ENCODE results near the gene NAV2.

Gene NAV2

DNA sequence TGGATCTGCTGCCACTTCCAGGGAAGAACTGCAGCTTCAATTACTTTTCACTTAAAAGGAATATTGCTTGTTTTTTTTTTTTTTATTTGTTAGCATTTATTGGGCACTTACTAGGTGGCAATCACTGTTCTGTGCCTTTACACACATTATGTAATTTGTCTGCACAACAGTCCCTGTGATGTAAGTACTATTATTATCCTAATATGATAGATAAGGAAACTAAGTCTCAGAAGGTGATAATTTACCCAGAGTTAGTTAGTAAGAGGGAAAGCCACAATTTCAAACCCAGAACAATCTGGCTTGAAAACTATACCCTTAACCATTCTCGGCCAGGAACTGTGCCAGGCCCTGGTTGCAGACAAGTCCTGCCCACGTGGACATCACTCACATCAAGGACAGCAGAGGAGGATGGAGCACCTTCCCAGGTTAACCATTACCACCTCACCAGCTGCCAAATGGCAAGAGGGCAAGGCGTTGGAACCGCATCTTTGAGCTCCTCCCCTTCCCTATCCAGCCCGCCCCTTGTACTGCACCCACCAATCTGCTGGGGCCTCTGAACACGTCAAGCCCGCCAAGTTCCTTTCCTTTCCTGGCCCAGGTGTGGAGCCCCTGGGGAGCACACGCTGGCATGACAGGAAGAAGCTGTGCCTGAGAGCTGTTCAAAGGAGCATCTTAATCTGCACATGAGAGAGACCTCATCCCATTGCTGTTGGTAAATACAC, 78.4 kb downstream of the NAV2 start:
- DNase-seq (ENCODE audit: low read depth): no peak
- H3K4me3 ChIP-seq (ENCODE audit: low read length): no peak overlapping the region
- TF ChIP-seq, protein P1, sequence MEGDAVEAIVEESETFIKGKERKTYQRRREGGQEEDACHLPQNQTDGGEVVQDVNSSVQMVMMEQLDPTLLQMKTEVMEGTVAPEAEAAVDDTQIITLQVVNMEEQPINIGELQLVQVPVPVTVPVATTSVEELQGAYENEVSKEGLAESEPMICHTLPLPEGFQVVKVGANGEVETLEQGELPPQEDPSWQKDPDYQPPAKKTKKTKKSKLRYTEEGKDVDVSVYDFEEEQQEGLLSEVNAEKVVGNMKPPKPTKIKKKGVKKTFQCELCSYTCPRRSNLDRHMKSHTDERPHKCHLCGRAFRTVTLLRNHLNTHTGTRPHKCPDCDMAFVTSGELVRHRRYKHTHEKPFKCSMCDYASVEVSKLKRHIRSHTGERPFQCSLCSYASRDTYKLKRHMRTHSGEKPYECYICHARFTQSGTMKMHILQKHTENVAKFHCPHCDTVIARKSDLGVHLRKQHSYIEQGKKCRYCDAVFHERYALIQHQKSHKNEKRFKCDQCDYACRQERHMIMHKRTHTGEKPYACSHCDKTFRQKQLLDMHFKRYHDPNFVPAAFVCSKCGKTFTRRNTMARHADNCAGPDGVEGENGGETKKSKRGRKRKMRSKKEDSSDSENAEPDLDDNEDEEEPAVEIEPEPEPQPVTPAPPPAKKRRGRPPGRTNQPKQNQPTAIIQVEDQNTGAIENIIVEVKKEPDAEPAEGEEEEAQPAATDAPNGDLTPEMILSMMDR (IDR thresholded peaks at IDR 0.05; ENCODE audit: insufficient read depth, low read depth, low read length, missing control alignments): no peak

DNA sequence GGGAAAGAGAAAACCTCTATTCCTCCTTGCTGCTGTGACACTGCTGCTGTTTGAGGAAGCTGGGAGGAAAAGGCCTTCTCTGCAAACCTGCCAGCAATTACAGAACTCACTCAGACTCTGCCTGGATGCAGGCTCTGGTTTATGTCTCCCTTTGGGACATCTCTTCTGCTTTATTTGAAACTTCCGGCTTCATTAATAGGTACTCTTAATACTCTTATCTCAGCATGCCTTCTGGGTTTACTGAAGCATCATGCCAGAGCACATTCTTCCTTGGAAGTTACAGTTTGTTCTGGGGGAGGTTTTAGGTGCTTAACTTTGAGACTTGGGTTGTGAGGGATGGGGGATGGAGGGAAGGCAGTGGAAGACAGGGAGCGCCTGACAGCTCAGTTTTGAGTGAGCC, 79.9 kb downstream of the NAV2 start:
- no peak overlapping the region for H3K4me3 ChIP-seq (ENCODE audit: low read length)
- TF ChIP-seq, protein P1 (IDR thresholded peaks at IDR 0.05; ENCODE audit: insufficient read depth, low read depth, low read length, missing control alignments): no peak
- DNase-seq (ENCODE audit: low read depth): no peak

DNA sequence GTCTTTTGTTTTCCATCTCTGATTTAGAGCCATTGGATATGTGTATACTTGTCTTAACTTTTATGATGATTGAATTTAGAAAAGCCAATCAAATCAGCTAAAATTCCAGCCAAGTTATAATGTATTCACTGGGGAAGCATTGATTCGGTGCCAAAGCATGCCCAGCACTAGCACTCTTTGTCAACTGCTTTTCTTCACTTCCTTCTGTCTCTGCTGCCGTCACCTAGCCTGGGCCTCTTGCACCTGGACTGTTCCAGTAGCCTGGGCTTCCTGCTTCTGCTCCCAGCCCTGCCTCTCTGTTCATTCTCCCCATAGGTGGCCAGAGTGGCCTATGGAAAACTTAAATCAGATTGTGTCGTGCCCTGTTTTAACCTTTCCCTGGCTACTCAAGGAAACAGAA, 80.7 kb downstream of the NAV2 start:
- TF ChIP-seq, protein P1 (IDR thresholded peaks at IDR 0.05; ENCODE audit: insufficient read depth, low read depth, low read length, missing control alignments): no peak

DNA sequence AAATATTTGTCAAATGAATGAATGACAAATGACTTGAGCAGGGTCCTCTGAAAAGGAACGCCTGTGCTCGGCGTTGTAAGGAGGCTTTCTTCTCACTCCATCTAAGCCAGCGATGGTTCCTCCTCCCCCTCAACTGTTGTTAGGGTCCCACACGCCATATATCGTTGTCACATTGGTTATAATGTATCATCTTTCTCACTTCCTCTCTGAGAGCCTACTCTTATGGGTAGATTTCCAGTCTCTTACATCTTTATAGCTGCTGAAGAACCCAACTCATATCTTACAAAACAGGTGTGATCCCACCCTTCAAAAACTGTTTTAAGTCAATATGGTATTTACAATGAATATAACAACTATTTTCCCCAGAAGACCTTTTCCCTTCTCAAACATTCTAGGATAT, 81.5 kb downstream of the NAV2 start:
- H3K4me3 ChIP-seq (ENCODE audit: low read length): no peak overlapping the region
- TF ChIP-seq, protein P1 (IDR thresholded peaks at IDR 0.05; ENCODE audit: insufficient read depth, low read depth, low read length, missing control alignments): no peak
- DNase-seq (ENCODE audit: low read depth): no peak

More for the DNA sequence above, 80.7 kb downstream of the NAV2 start:
- H3K4me3 ChIP-seq (ENCODE audit: low read length): no peak overlapping the region
- no peak for DNase-seq (ENCODE audit: low read depth)

DNA sequence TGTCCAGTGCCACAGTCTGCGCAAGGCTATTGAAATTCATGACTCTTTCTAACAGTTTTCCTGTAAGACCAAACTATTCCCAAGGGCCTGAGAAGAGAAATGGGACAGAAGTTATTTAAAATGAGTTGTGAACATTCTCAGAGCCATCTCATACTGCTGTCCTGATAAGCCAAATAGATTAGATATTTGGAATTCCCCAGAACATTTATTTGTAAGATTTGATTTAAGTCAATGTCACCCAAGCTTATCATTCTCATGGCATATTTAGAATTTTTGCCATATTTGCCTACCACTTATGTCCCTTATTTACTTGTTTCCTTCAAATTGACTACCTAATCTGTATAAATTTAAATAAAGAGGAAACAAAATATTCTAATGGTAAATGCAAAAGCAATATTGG, 82.4 kb downstream of the NAV2 start:
- TF ChIP-seq, protein P1 (IDR thresholded peaks at IDR 0.05; ENCODE audit: insufficient read depth, low read depth, low read length, missing control alignments): no peak
- DNase-seq (ENCODE audit: low read depth): no peak
- H3K4me3 ChIP-seq (ENCODE audit: low read length): no peak overlapping the region

DNA sequence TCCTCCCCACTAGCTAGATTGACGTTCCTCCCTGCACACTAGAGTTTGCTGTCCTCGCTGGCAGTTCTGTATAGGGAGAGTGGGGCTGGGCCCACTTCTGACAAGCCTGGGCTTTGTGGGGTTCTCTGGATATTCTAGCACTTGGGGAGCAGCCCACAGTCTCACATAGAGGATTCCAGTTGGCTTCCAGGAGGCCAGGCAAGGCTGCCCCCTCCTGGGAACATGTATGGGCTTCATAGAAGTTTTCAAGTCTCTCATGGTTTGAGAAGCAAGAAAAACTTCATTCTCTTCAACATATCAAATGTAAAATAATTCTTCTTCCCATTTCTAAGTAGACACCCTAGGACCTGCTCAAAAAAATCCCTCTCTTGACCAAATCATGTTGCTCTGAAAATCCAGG, 87.5 kb downstream of the NAV2 start:
- TF ChIP-seq, protein P1 (IDR thresholded peaks at IDR 0.05; ENCODE audit: insufficient read depth, low read depth, low read length, missing control alignments): peak; percentile 9
- DNase-seq (ENCODE audit: low read depth): no peak
- H3K4me3 ChIP-seq (ENCODE audit: low read length): no peak overlapping the region
